ENCODE results near the gene FBXW8.

Gene FBXW8

GRCh38 chr12:116894913-116895312, 15.8 kb upstream of the FBXW8 start:
- Histone ChIP-seq H3K9me3 (ENCODE audit: low read depth, low read length) (no peaks in the 10 kb centered on the region), H3K27ac (no peak overlapping the region), H3K4me3 (no peak overlapping the region), H3K36me3 (ENCODE audit: insufficient read depth, low read length) (no peaks in the 10 kb centered on the region), H3K9ac (ENCODE audit: insufficient read length) (no peak overlapping the region)
- TF ChIP-seq POLR2AphosphoS5 (IDR thresholded peaks at IDR 0.05; ENCODE audit: borderline replicate concordance, low read depth, low read length) (no peak), FOXP2 (optimal IDR thresholded peaks at IDR 0.05; ENCODE audit: control extremely low read depth, extremely low read length, insufficient read depth) (no peak), EZH2 (IDR thresholded peaks at IDR 0.05) (no peak)
- no peak for DNase-seq (ENCODE audit: low read depth, low spot score)

- Histone ChIP-seq H3K36me3 (ENCODE audit: insufficient read depth, low read length) (no peaks in the 10 kb centered on the region), H3K9ac (ENCODE audit: insufficient read length) (no peak overlapping the region), H3K4me3 (no peak overlapping the region), H3K27ac (no peak overlapping the region), H3K9me3 (ENCODE audit: low read depth, low read length) (no peaks in the 10 kb centered on the region)
- DNase-seq (ENCODE audit: low read depth, low spot score): no peak
- no peak for TF ChIP-seq POLR2AphosphoS5 (IDR thresholded peaks at IDR 0.05; ENCODE audit: borderline replicate concordance, low read depth, low read length)
These were observed 14.3 kb upstream of the FBXW8 start for GRCh38 chr12:116896411-116896924.

GRCh38 chr12:116897476-116897875, 13.3 kb upstream of the FBXW8 start:
- Histone ChIP-seq H3K9me3 (ENCODE audit: low read depth, low read length) (no peaks in the 10 kb centered on the region), H3K36me3 (ENCODE audit: insufficient read depth, low read length) (no peaks in the 10 kb centered on the region), H3K27ac (no peak overlapping the region), H3K9ac (ENCODE audit: insufficient read length) (no peak overlapping the region), H3K4me3 (no peak overlapping the region)
- no peak for TF ChIP-seq POLR2AphosphoS5 (IDR thresholded peaks at IDR 0.05; ENCODE audit: borderline replicate concordance, low read depth, low read length)
- TF ChIP-seq FOXP2 (optimal IDR thresholded peaks at IDR 0.05; ENCODE audit: control extremely low read depth, extremely low read length, insufficient read depth): no peak
- TF ChIP-seq EZH2 (IDR thresholded peaks at IDR 0.05): no peak
- no peak for DNase-seq (ENCODE audit: low read depth, low spot score)

- no peak overlapping the region for H3K9ac ChIP-seq (ENCODE audit: insufficient read length)
- no peak for DNase-seq (ENCODE audit: low read depth, low spot score)
- no peak for TF ChIP-seq EZH2 (IDR thresholded peaks at IDR 0.05)
- no peak for TF ChIP-seq POLR2AphosphoS5 (IDR thresholded peaks at IDR 0.05; ENCODE audit: borderline replicate concordance, low read depth, low read length)
- TF ChIP-seq FOXP2 (optimal IDR thresholded peaks at IDR 0.05; ENCODE audit: control extremely low read depth, extremely low read length, insufficient read depth): no peak
These were observed 12.1 kb upstream of the FBXW8 start for GRCh38 chr12:116898669-116899068.

GRCh38 chr12:116901612-116902011, 9.1 kb upstream of the FBXW8 start:
- H3K9me3 ChIP-seq (ENCODE audit: low read depth, low read length): no peaks in the 10 kb centered on the region
- DNase-seq (ENCODE audit: low read depth, low spot score): no peak
- H3K27ac ChIP-seq: no peak overlapping the region
- no peak overlapping the region for H3K9ac ChIP-seq (ENCODE audit: insufficient read length)
- TF ChIP-seq FOXP2 (optimal IDR thresholded peaks at IDR 0.05; ENCODE audit: control extremely low read depth, extremely low read length, insufficient read depth) (no peak), EZH2 (IDR thresholded peaks at IDR 0.05) (no peak), POLR2AphosphoS5 (IDR thresholded peaks at IDR 0.05; ENCODE audit: borderline replicate concordance, low read depth, low read length) (no peak)
- no peaks in the 10 kb centered on the region for H3K36me3 ChIP-seq (ENCODE audit: insufficient read depth, low read length)
- no peak overlapping the region for H3K4me3 ChIP-seq

More at GRCh38 chr12:116898669-116899068, 12.1 kb upstream of the FBXW8 start:
- Histone ChIP-seq H3K4me3 (no peak overlapping the region), H3K9me3 (ENCODE audit: low read depth, low read length) (no peaks in the 10 kb centered on the region), H3K36me3 (ENCODE audit: insufficient read depth, low read length) (no peaks in the 10 kb centered on the region), H3K27ac (no peak overlapping the region)

- DNase-seq (ENCODE audit: low read depth, low spot score): no peak
- Histone ChIP-seq H3K9me3 (ENCODE audit: low read depth, low read length) (no peaks in the 10 kb centered on the region), H3K9ac (ENCODE audit: insufficient read length) (no peak overlapping the region), H3K4me3 (no peak overlapping the region), H3K36me3 (ENCODE audit: insufficient read depth, low read length) (no peaks in the 10 kb centered on the region), H3K27ac (no peak overlapping the region)
- no peak for TF ChIP-seq POLR2AphosphoS5 (IDR thresholded peaks at IDR 0.05; ENCODE audit: borderline replicate concordance, low read depth, low read length)
- TF ChIP-seq EZH2 (IDR thresholded peaks at IDR 0.05): no peak
- no peak for TF ChIP-seq FOXP2 (optimal IDR thresholded peaks at IDR 0.05; ENCODE audit: control extremely low read depth, extremely low read length, insufficient read depth)
These were observed 6.9 kb upstream of the FBXW8 start for GRCh38 chr12:116903818-116904217.

GRCh38 chr12:116906285-116906684, 4.5 kb upstream of the FBXW8 start:
- TF ChIP-seq EZH2 (IDR thresholded peaks at IDR 0.05): no peak
- TF ChIP-seq FOXP2 (optimal IDR thresholded peaks at IDR 0.05; ENCODE audit: control extremely low read depth, extremely low read length, insufficient read depth): no peak
- TF ChIP-seq POLR2AphosphoS5 (IDR thresholded peaks at IDR 0.05; ENCODE audit: borderline replicate concordance, low read depth, low read length): no peak
- DNase-seq (ENCODE audit: low read depth, low spot score): no peak
- H3K9me3 ChIP-seq (ENCODE audit: low read depth, low read length): no peaks in the 10 kb centered on the region
- no peak overlapping the region for H3K9ac ChIP-seq (ENCODE audit: insufficient read length)
- no peaks in the 10 kb centered on the region for H3K36me3 ChIP-seq (ENCODE audit: insufficient read depth, low read length)
- H3K4me3 ChIP-seq: no peak overlapping the region
- H3K27ac ChIP-seq: no peak overlapping the region

- no peak for DNase-seq (ENCODE audit: low read depth, low spot score)
- TF ChIP-seq FOXP2 (optimal IDR thresholded peaks at IDR 0.05; ENCODE audit: control extremely low read depth, extremely low read length, insufficient read depth): no peak
- TF ChIP-seq POLR2AphosphoS5 (IDR thresholded peaks at IDR 0.05; ENCODE audit: borderline replicate concordance, low read depth, low read length): no peak
- TF ChIP-seq EZH2 (IDR thresholded peaks at IDR 0.05): no peak
- Histone ChIP-seq H3K4me3 (peak overlapping the region; percentile 89), H3K9ac (ENCODE audit: insufficient read length) (peak overlapping the region; percentile 87), H3K9me3 (ENCODE audit: low read depth, low read length) (no peaks in the 10 kb centered on the region), H3K36me3 (ENCODE audit: insufficient read depth, low read length) (peaks cover 7% of the 10 kb centered on the region; the same call in 1 of the 2 replicates), H3K27ac (no peak overlapping the region; the same call in 1 of the 2 replicates)
These were observed 488 bp upstream of the FBXW8 start for GRCh38 chr12:116910280-116910644.

GRCh38 chr12:116915326-116915725, 4.6 kb downstream of the FBXW8 start:
- TF ChIP-seq POLR2AphosphoS5 (IDR thresholded peaks at IDR 0.05; ENCODE audit: borderline replicate concordance, low read depth, low read length): no peak
- TF ChIP-seq EZH2 (IDR thresholded peaks at IDR 0.05): no peak
- TF ChIP-seq FOXP2 (optimal IDR thresholded peaks at IDR 0.05; ENCODE audit: control extremely low read depth, extremely low read length, insufficient read depth): no peak
- DNase-seq (ENCODE audit: low read depth, low spot score): no peak
- Histone ChIP-seq H3K36me3 (ENCODE audit: insufficient read depth, low read length) (peaks cover 7% of the 10 kb centered on the region; the same call in 1 of the 2 replicates), H3K9me3 (ENCODE audit: low read depth, low read length) (no peaks in the 10 kb centered on the region), H3K9ac (ENCODE audit: insufficient read length) (no peak overlapping the region), H3K27ac (no peak overlapping the region), H3K4me3 (no peak overlapping the region)
